PC-3 (cell line): ENCODE data around the gene U2SURP. TPM values are rescaled to one million over a fixed set of nuclear protein-coding genes. Genes with fewer than 3 reads are reported as not detected.

Source experiments
- ATAC-seq: fragments of 200-7000 bp; cut with Tn5 transposase; 2 replicates; pipeline ENCODE4 v1.9.1; 2020; ENCODE audit warnings: mild to moderate bottlenecking, moderate library complexity
- BruUV-seq: library from RNA; stranded (reverse); fragments of 400-500 nt; replicated peaks from 2 replicates; lab custom pipeline; 2021; lab: Mats Ljungman, UMichigan
- CTCF ChIA-PET: fragments of 300-600 bp; sonication (Branson Sonifier 250); formaldehyde crosslinking; loops from one replicate; lab custom pipeline; 2022; ENCODE audit warnings: antibody characterized with exemption; lab: Charles Lee
- POLR2A ChIA-PET: fragments of 300-600 bp; sonication (Branson Sonifier 250); formaldehyde crosslinking; loops from one replicate; lab custom pipeline; 2022; ENCODE audit warnings: antibody characterized with exemption; ENCODE audit not compliant: unreplicated experiment; lab: Charles Lee
- DNase-seq: peaks from one replicate; pipeline ENCODE4 v3.0.0-alpha.2; 2015
- H2AFZ ChIP-seq: fragments of 300-600 bp; sonication (generic); 2 replicates; pipeline ENCODE4 v1.6.0; 2016; ENCODE audit warnings: antibody characterized with exemption, low read length
- H3F3A ChIP-seq: fragments of 300-600 bp; sonication (generic); one replicate; pipeline ENCODE4 v1.6.0; 2017; ENCODE audit warnings: antibody characterized with exemption, low read length, control low read depth, mild to moderate bottlenecking; ENCODE audit not compliant: unreplicated experiment
- H3K27ac ChIP-seq: fragments of 300-600 bp; sonication (generic); 2 replicates; pipeline ENCODE4 v1.5.1; 2016; ENCODE audit warnings: mild to moderate bottlenecking, low read length
- H3K27me3 ChIP-seq: fragments of 300-600 bp; sonication (generic); 2 replicates; pipeline ENCODE4 v1.6.1; 2016; ENCODE audit warnings: low read length, mixed read lengths
- H3K36me3 ChIP-seq: fragments of 300-600 bp; sonication (generic); 2 replicates; pipeline ENCODE4 v1.6.1; 2016; ENCODE audit warnings: low read depth, mixed run types, low read length, mixed read lengths
- H3K4me1 ChIP-seq: fragments of 300-600 bp; sonication (generic); 2 replicates; pipeline ENCODE4 v1.5.1; 2016; ENCODE audit warnings: low read length; ENCODE audit not compliant: insufficient read depth
- H3K4me2 ChIP-seq: fragments of 300-600 bp; sonication (generic); 2 replicates; pipeline ENCODE4 v1.6.0; 2016; ENCODE audit warnings: low read length
- H3K4me3 ChIP-seq: fragments of 300-600 bp; sonication (generic); 2 replicates; pipeline ENCODE4 v1.5.1; 2016; ENCODE audit warnings: mild to moderate bottlenecking, low read length, mixed read lengths
- H3K79me2 ChIP-seq: fragments of 300-600 bp; sonication (generic); 2 replicates; pipeline ENCODE4 v1.6.1; 2017; ENCODE audit warnings: low read length, mixed read lengths
- H3K9ac ChIP-seq: fragments of 300-600 bp; sonication (generic); 2 replicates; pipeline ENCODE4 v1.6.0; 2016; ENCODE audit warnings: mild to moderate bottlenecking, low read length
- H3K9me2 ChIP-seq: fragments of 300-600 bp; sonication (generic); replicated peaks from 2 replicates; pipeline ENCODE4 v1.6.1; 2016; ENCODE audit warnings: mixed run types, low read length, mixed read lengths
- H3K9me3 ChIP-seq: fragments of 300-600 bp; sonication (generic); 2 replicates; pipeline ENCODE4 v1.6.1; 2016; ENCODE audit warnings: low read length, mixed read lengths
- H4K20me1 ChIP-seq: fragments of 300-600 bp; sonication (generic); 2 replicates; pipeline ENCODE4 v1.6.1; 2016; ENCODE audit warnings: low read length, mixed read lengths
- EZH2 ChIP-seq: fragments of 300-600 bp; sonication (generic); IDR thresholded peaks from one replicate; pipeline ENCODE4 v1.6.1; 2017; ENCODE audit warnings: antibody characterized with exemption, mild to moderate bottlenecking, low read length; ENCODE audit not compliant: unreplicated experiment
- EZH2phosphoT487 ChIP-seq: fragments of 300-600 bp; sonication (generic); IDR thresholded peaks from 2 replicates; pipeline ENCODE4 v1.6.1; 2018; ENCODE audit warnings: mild to moderate bottlenecking, antibody characterized with exemption, low read length, borderline replicate concordance
- intact Hi-C: fragments of 100-400 bp; cut with micrococcal nuclease; formaldehyde crosslinking; loops from 2 replicates; pipeline ENCODE4 v1.9.0; 2023
- total RNA-seq: library from RNA; depleted of rRNA; stranded (reverse); fragments of >200 nt; gene quantifications from 2 replicates; pipeline ENCODE4 v1.2.3, GENCODE V29; 2014
- TF ChIP-seq, protein P1 (sequence below): fragments of 300-600 bp; sonication (generic); conservative IDR thresholded peaks from 2 replicates; pipeline ENCODE4 v1.5.1; 2017; ENCODE audit warnings: antibody characterized with exemption, low read depth, mild to moderate bottlenecking, low read length

The U2SURP gene
- total RNA-seq, 1 experiment from 2014 or later = 81.1 TPM

DNA sequence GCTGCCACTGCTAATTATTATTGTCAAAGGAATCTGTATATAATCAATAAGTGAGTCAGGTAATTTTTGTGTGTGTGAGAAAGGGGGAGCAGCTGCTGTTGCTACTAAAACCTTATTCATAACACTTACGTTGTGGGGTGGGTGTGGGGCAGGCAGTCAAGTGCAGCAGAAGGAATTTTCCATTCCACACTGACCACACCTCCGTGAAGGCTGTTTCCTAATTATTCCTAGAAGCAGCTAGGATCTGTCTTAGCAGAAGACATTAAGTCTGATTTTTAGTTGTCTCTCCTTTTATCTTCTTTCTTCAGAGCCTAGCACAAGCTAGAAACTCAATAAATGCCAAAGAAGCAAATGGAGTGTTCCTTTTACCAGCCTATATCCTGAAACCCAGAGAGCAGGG lies 4.0 kb upstream of the U2SURP start:
- peaks cover 15% of the 10 kb centered on the region; the same call in 1 of the 2 replicates for H3K4me1 ChIP-seq
- ChIA-PET CTCF (no interaction called here), POLR2A (no interaction called here)
- H3K9me2 ChIP-seq = no peaks in the 10 kb centered on the region
- no peak overlapping the region for H2AFZ ChIP-seq
- H4K20me1 ChIP-seq = no peaks in the 10 kb centered on the region
- no peak overlapping the region for H3K9ac ChIP-seq
- intact Hi-C loops = loop anchor here (10.0 kb wide), 1 partner anchor 273 kb away; the partner anchor contains the start of gene TRPC1
- no TSS peak for BruUV-seq
- ATAC-seq (no peak), DNase-seq (no peak)
- no peak overlapping the region for H3K27ac ChIP-seq
- TF ChIP-seq EZH2 (no peak), EZH2phosphoT487 (no peak)
- TF ChIP-seq, protein P1, sequence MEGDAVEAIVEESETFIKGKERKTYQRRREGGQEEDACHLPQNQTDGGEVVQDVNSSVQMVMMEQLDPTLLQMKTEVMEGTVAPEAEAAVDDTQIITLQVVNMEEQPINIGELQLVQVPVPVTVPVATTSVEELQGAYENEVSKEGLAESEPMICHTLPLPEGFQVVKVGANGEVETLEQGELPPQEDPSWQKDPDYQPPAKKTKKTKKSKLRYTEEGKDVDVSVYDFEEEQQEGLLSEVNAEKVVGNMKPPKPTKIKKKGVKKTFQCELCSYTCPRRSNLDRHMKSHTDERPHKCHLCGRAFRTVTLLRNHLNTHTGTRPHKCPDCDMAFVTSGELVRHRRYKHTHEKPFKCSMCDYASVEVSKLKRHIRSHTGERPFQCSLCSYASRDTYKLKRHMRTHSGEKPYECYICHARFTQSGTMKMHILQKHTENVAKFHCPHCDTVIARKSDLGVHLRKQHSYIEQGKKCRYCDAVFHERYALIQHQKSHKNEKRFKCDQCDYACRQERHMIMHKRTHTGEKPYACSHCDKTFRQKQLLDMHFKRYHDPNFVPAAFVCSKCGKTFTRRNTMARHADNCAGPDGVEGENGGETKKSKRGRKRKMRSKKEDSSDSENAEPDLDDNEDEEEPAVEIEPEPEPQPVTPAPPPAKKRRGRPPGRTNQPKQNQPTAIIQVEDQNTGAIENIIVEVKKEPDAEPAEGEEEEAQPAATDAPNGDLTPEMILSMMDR = no peak
- peaks cover 18% of the 10 kb centered on the region for H3K79me2 ChIP-seq
- no peaks in the 10 kb centered on the region for H3K27me3 ChIP-seq
- no peaks in the 10 kb centered on the region for H3K36me3 ChIP-seq
- no peaks in the 10 kb centered on the region for H3K9me3 ChIP-seq
- no peak overlapping the region for H3K4me3 ChIP-seq
- no peaks in the 10 kb centered on the region for H3F3A ChIP-seq
- no peak overlapping the region for H3K4me2 ChIP-seq

DNA sequence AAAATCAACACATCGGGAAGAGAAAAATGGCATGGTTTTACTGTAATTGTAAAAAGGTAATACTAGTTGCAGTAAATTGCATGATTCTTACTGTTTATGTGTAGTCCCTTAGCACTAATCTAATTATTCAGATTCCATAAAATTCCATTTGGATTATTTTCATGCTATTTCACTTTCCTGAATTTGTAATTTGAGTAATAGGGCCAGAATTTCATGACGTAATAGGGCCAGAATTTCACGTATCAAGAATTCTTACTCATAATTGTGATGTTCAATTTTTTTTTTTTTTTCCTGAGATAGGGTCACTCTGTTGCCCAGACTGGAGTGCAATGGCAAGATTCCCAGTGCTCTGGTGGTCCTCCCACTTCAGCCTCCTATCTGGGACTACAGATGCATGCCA lies 2.9 kb upstream of the U2SURP start:
- Histone ChIP-seq H3K9me2 (no peaks in the 10 kb centered on the region), H3K9me3 (no peaks in the 10 kb centered on the region), H3K4me1 (peaks cover 19% of the 10 kb centered on the region; the same call in 1 of the 2 replicates), H3K27ac (no peak overlapping the region), H3K79me2 (peaks cover 29% of the 10 kb centered on the region), H3K27me3 (no peaks in the 10 kb centered on the region), H2AFZ (no peak overlapping the region), H3K4me2 (0 out of 2 replicates have a peak overlapping the region, but pooled peaks have one; percentile 71), H3F3A (no peaks in the 10 kb centered on the region), H4K20me1 (peaks cover 7% of the 10 kb centered on the region; the same call in 1 of the 2 replicates), H3K36me3 (no peaks in the 10 kb centered on the region), H3K9ac (no peak overlapping the region), H3K4me3 (no peak overlapping the region)
- POLR2A ChIA-PET = no interaction called here
- ATAC-seq (no peak), DNase-seq (no peak)
- intact Hi-C loops = loop anchor here (10.0 kb wide), 1 partner anchor 274 kb away; the partner anchor contains the start of gene TRPC1
- no TSS peak for BruUV-seq
- CTCF ChIA-PET = no interaction called here
- TF ChIP-seq EZH2phosphoT487 (no peak), EZH2 (no peak)
- TF ChIP-seq, protein P1 = no peak

DNA sequence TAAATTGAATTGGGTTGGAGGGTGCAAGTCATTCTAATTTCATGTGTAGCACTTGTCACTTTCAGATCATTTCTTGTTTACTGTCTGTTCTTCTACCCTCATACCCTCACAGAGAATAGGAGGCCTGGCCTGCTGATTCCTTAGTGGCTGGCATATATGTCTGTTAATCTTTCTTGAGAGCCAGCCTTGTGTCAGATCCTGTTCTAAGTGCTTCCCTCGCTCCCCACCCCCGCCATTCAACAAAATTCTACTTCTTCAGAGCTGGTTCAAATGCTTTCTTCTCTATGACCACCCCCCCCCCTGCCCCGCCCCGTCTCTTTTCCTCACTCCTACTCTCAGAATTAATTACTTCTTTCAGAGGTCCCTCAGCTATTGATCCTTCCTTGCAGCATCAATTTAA lies 1.5 kb upstream of the U2SURP start:
- peaks cover 16% of the 10 kb centered on the region; the same call in 1 of the 2 replicates for H3K4me1 ChIP-seq
- peak overlapping the region; percentile 87 for H3K4me2 ChIP-seq
- peak; percentile 36 for DNase-seq
- ATAC-seq = no peak; the same call in 1 of the 2 replicates
- H4K20me1 ChIP-seq = peaks cover 11% of the 10 kb centered on the region
- intact Hi-C loops = loop anchor here (10.0 kb wide), 1 partner anchor 275 kb away; the partner anchor contains the start of gene TRPC1
- peak overlapping the region; percentile 98 for H3K4me3 ChIP-seq
- H3K9me3 ChIP-seq = no peaks in the 10 kb centered on the region
- no TSS peak for BruUV-seq
- H3F3A ChIP-seq = no peaks in the 10 kb centered on the region
- ChIA-PET POLR2A (interaction anchor here (0.6 kb wide), 2 partner anchors 8 to 276 kb away, joined by 4 to 7 read pairs; partner anchors contain the start of gene TRPC1), CTCF (interaction anchor here (0.6 kb wide), 1 partner anchor 411 kb away, joined by 3 read pairs; no protein-coding TSS in a partner anchor)
- TF ChIP-seq EZH2 (no peak), EZH2phosphoT487 (no peak)
- TF ChIP-seq, protein P1 = no peak
- no peaks in the 10 kb centered on the region for H3K27me3 ChIP-seq
- no peaks in the 10 kb centered on the region for H3K9me2 ChIP-seq
- H3K79me2 ChIP-seq = peaks cover 44% of the 10 kb centered on the region
- H3K9ac ChIP-seq = peak overlapping the region; percentile 99
- peak overlapping the region; percentile 78 for H3K27ac ChIP-seq
- H3K36me3 ChIP-seq = no peaks in the 10 kb centered on the region
- peak overlapping the region; percentile 85 for H2AFZ ChIP-seq
